ENCODE measurements around the gene TNNT3. TPM values are rescaled to one million over a fixed set of nuclear protein-coding genes. Genes with fewer than 3 reads are reported as not detected.
A peak's percentile ranks its signal among the peaks of the same experiment; 100 is the strongest.

The TNNT3 gene
- total RNA-seq, 1 experiment from 2014 or later = 0.71 TPM

- H3K9me3 ChIP-seq (ENCODE audit: control insufficient read depth in 1 of 2, insufficient read depth in 1 of 2, low read depth in 1 of 2, low read length in 2 of 2) = no peaks in the 10 kb centered on the region
- no peaks in the 10 kb centered on the region for H3K79me2 ChIP-seq (ENCODE audit: insufficient read depth, low read length)
- H3K36me3 ChIP-seq (ENCODE audit: control insufficient read depth in 1 of 2, insufficient read depth in 2 of 2, low read length in 2 of 2) = no peaks in the 10 kb centered on the region
- TF ChIP-seq ELF1 (IDR thresholded peaks at IDR 0.05; ENCODE audit: borderline replicate concordance, low read depth) (no peak), RAD21 (IDR thresholded peaks at IDR 0.05; ENCODE audit: low read depth) (no peak), ZFX (IDR thresholded peaks at IDR 0.05) (no peak), ATF3 (IDR thresholded peaks at IDR 0.05) (no peak), FOSL1 (IDR thresholded peaks at IDR 0.05; ENCODE audit: low read depth) (no peak), EGR1 (IDR thresholded peaks at IDR 0.05; ENCODE audit: low read depth) (no peak), REST (IDR thresholded peaks at IDR 0.05; ENCODE audit: low read depth) (no peak), ZNF274 (IDR thresholded peaks at IDR 0.05; ENCODE audit: low read depth, low read length) (no peak), SRF (IDR thresholded peaks at IDR 0.05; ENCODE audit: low read depth) (no peak), EZH2phosphoT487 (IDR thresholded peaks at IDR 0.05; ENCODE audit: borderline replicate concordance) (no peak), JUND (IDR thresholded peaks at IDR 0.05) (no peak), EZH2 (IDR thresholded peaks at IDR 0.05) (no peak), SP1 (IDR thresholded peaks at IDR 0.05; ENCODE audit: low read depth) (no peak), MAX (IDR thresholded peaks at IDR 0.05) (no peak), POLR2A (IDR thresholded peaks at IDR 0.05; ENCODE audit: borderline replicate concordance, extremely low read depth, insufficient read depth, insufficient read length) (no peak), CEBPB (IDR thresholded peaks at IDR 0.05; ENCODE audit: low read depth) (no peak), YY1 (IDR thresholded peaks at IDR 0.05; ENCODE audit: extremely low read depth, insufficient replicate concordance, low read depth, low read length) (no peak), SIN3A (IDR thresholded peaks at IDR 0.05; ENCODE audit: low read depth) (no peak), CBX3 (IDR thresholded peaks at IDR 0.05; ENCODE audit: low read depth) (no peak)
- TF ChIP-seq, protein P1, sequence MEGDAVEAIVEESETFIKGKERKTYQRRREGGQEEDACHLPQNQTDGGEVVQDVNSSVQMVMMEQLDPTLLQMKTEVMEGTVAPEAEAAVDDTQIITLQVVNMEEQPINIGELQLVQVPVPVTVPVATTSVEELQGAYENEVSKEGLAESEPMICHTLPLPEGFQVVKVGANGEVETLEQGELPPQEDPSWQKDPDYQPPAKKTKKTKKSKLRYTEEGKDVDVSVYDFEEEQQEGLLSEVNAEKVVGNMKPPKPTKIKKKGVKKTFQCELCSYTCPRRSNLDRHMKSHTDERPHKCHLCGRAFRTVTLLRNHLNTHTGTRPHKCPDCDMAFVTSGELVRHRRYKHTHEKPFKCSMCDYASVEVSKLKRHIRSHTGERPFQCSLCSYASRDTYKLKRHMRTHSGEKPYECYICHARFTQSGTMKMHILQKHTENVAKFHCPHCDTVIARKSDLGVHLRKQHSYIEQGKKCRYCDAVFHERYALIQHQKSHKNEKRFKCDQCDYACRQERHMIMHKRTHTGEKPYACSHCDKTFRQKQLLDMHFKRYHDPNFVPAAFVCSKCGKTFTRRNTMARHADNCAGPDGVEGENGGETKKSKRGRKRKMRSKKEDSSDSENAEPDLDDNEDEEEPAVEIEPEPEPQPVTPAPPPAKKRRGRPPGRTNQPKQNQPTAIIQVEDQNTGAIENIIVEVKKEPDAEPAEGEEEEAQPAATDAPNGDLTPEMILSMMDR (IDR thresholded peaks at IDR 0.05 in 2 of 3, conservative IDR thresholded peaks at IDR 0.05 in 1 of 3; ENCODE audit: borderline replicate concordance in 1 of 3, insufficient read depth in 1 of 3, low read depth in 2 of 3, low read length in 2 of 3) = no peak
- H3K9ac ChIP-seq (ENCODE audit: low read length) = no peak overlapping the region
- H3K4me1 ChIP-seq (ENCODE audit: control insufficient read depth in 1 of 2, insufficient read depth in 2 of 2, low read length in 2 of 2) = no peaks in the 10 kb centered on the region
- H3K9me2 ChIP-seq (ENCODE audit: insufficient read depth) = no peaks in the 10 kb centered on the region
- no peaks in the 10 kb centered on the region for H3K27me3 ChIP-seq (ENCODE audit: insufficient read depth, low read length)
- no peak overlapping the region for H3K4me2 ChIP-seq (ENCODE audit: low read length)
- H2AFZ ChIP-seq (ENCODE audit: low read depth, low read length, poor library complexity, severe bottlenecking) = no peak overlapping the region
- BruUV-seq (replicated peaks) = no TSS peak
- intact Hi-C loops (cut with micrococcal nuclease) = no loop called here
- DNase-seq (ENCODE audit: low read depth, low spot score) (no peak), ATAC-seq (peak; percentile 53)
- no peak overlapping the region for H3K4me3 ChIP-seq (replicated peaks in 1 of 2; ENCODE audit: low read depth in 1 of 2, low read length in 2 of 2)
- no peaks in the 10 kb centered on the region for H4K20me1 ChIP-seq (ENCODE audit: insufficient read depth)
- CTCF ChIA-PET = no interaction called here
- RAD21 ChIA-PET (ENCODE audit: low non-redundant PET in 1 of 2, low total read pairs in 2 of 2, uncharacterized antibody in 2 of 2, unreplicated experiment in 2 of 2) = no interaction called here
- H3K27ac ChIP-seq (ENCODE audit: low read depth, low read length) = no peak overlapping the region
- POLR2A ChIA-PET = no interaction called here
Observed at GRCh38 chr11:1968454-1969002, 49.0 kb downstream of the TNNT3 start.
